ENCODE results near the gene MIF. TPM values are rescaled to one million over a fixed set of nuclear protein-coding genes. Genes with fewer than 3 reads are reported as not detected.
A peak's percentile ranks its signal among the peaks of the same experiment; 100 is the strongest.
"Not testable (repeated sequence)": the region's sequence is repeated elsewhere in the genome, so short reads cannot be mapped to it uniquely, and the experiment has no call there.

Gene MIF
- total RNA-seq, 1 donor: 160 TPM

- no peak overlapping the region for H3K4me3 ChIP-seq (ENCODE audit: low read depth, low read length)
- peak; percentile 63 for DNase-seq (ENCODE audit: low read depth)
- peak; percentile 76 for TF ChIP-seq CTCF (IDR thresholded peaks at IDR 0.05; ENCODE audit: insufficient read depth, low read length)
Observed at GRCh38 chr22:23862103-23862502, 32.1 kb upstream of the MIF start.

GRCh38 chr22:23864499-23865154 lies 29.6 kb upstream of the MIF start:
- H3K4me3 ChIP-seq (ENCODE audit: low read depth, low read length); DNase-seq (ENCODE audit: low read depth): not testable (repeated sequence)

- TF ChIP-seq CTCF (IDR thresholded peaks at IDR 0.05; ENCODE audit: insufficient read depth, low read length): no peak
- no peak for DNase-seq (ENCODE audit: low read depth)
- no peak overlapping the region for H3K4me3 ChIP-seq (ENCODE audit: low read depth, low read length)
Observed at GRCh38 chr22:23868580-23868979, 25.6 kb upstream of the MIF start.

GRCh38 chr22:23874871-23875270 lies 19.3 kb upstream of the MIF start:
- TF ChIP-seq CTCF (IDR thresholded peaks at IDR 0.05; ENCODE audit: insufficient read depth, low read length): no peak
- H3K4me3 ChIP-seq (ENCODE audit: low read depth, low read length): no peak overlapping the region
- DNase-seq (ENCODE audit: low read depth): no peak

GRCh38 chr22:23875801-23876200 lies 18.4 kb upstream of the MIF start:
- H3K4me3 ChIP-seq (ENCODE audit: low read depth, low read length): no peak overlapping the region
- no peak for DNase-seq (ENCODE audit: low read depth)
- no peak for TF ChIP-seq CTCF (IDR thresholded peaks at IDR 0.05; ENCODE audit: insufficient read depth, low read length)

- H3K4me3 ChIP-seq (ENCODE audit: low read depth, low read length): no peak overlapping the region
- TF ChIP-seq CTCF (IDR thresholded peaks at IDR 0.05; ENCODE audit: insufficient read depth, low read length): no peak
- no peak for DNase-seq (ENCODE audit: low read depth)
Observed at GRCh38 chr22:23877566-23877965, 16.6 kb upstream of the MIF start.

GRCh38 chr22:23878219-23878618 lies 16.0 kb upstream of the MIF start:
- TF ChIP-seq CTCF (IDR thresholded peaks at IDR 0.05; ENCODE audit: insufficient read depth, low read length): no peak
- no peak overlapping the region for H3K4me3 ChIP-seq (ENCODE audit: low read depth, low read length)
- no peak for DNase-seq (ENCODE audit: low read depth)

All from fibroblast of the aortic adventitia (primary cell).